Thoracic aorta (tissue), 2 donors: ENCODE measurements around the gene ZNF319. TPM values are rescaled to one million over a fixed set of nuclear protein-coding genes. Genes with fewer than 3 reads are reported as not detected.

ENCODE experiments used
- ATAC-seq: fragments of 150-250 bp; one replicate; pipeline ENCODE4 v1.8.0; 2017; ENCODE audit warnings: low read depth; ENCODE audit not compliant: insufficient number of reproducible peaks, low FRiP score
- DNase-seq: peaks from one replicate; pipeline ENCODE4 v3.0.0-alpha.2; 2020; ENCODE audit warnings: low spot score
- H3K27ac ChIP-seq, 2 donors: fragments of 200-600 bp; sonication (generic); 1 replicate in 1 of 2; 2 replicates in 1 of 2; pipeline ENCODE4 v1.5.1; 2016; ENCODE audit warnings: mild to moderate bottlenecking in 2 of 2, moderate library complexity in 2 of 2
- H3K27me3 ChIP-seq: fragments of 200-600 bp; sonication (generic); replicated peaks from 2 replicates; pipeline ENCODE4 v1.6.0; 2016; ENCODE audit warnings: mild to moderate bottlenecking; ENCODE audit not compliant: insufficient read depth
- H3K36me3 ChIP-seq: fragments of 200-600 bp; sonication (generic); one replicate; pipeline ENCODE4 v1.5.1; 2016
- H3K4me1 ChIP-seq, 2 donors: fragments of 200-600 bp; sonication (generic); 1 replicate in 1 of 2; 2 replicates in 1 of 2; pipeline versions ENCODE4 v1.5.1 to v1.6.0; 2016; ENCODE audit warnings: low read depth in 2 of 2, mild to moderate bottlenecking in 1 of 2; ENCODE audit not compliant: control insufficient read depth in 1 of 2
- H3K4me3 ChIP-seq: fragments of 200-600 bp; sonication (generic); 2 replicates; pipeline ENCODE4 v1.5.1; 2016; ENCODE audit warnings: mild to moderate bottlenecking
- H3K9me3 ChIP-seq: fragments of 200-600 bp; sonication (generic); 2 replicates; pipeline ENCODE4 v1.5.1; 2016
- total RNA-seq, 2 donors: library from RNA; depleted of rRNA; stranded (reverse); fragments of >200 nt; gene quantifications; one replicate each; pipeline versions ENCODE4 v1.1.0 to v1.2.3, GENCODE V29; 2016
- TF ChIP-seq, protein P1 (sequence below): fragments of 200-600 bp; sonication (generic); IDR thresholded peaks from one replicate; pipeline ENCODE4 v1.5.1; 2019; ENCODE audit warnings: antibody characterized with exemption

The ZNF319 gene
- total RNA-seq, 2 donors from 2014 or later: 6.0 to 13.8 TPM

DNA sequence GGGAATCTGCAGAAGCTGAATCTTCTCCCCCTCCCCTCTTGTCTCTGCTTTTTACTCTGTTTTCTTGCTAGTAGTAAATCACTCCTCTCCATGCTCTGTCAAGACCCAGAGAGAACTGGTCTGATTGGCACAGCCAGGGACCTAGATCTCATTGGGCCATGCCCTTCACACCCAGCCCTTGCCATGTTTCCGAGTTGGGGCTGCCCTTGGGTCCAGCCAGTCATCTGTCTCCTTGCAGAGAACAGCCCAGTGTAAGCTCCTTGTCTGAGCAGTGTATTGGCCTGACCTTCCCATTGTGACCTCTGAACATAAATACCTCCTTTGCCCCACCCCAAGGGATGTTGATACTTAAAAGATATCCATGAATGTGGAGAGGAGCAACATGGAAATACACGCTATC is 28.9 kb upstream of the ZNF319 start:
- Histone ChIP-seq H3K4me1 (peaks cover 16 to 26% of the 10 kb centered on the region in 2 donors), H3K4me3 (no peak overlapping the region), H3K36me3 (no peaks in the 10 kb centered on the region), H3K27me3 (no peaks in the 10 kb centered on the region), H3K27ac (no peak overlapping the region), H3K9me3 (no peaks in the 10 kb centered on the region)
- no peak for DNase-seq
- TF ChIP-seq, protein P1, sequence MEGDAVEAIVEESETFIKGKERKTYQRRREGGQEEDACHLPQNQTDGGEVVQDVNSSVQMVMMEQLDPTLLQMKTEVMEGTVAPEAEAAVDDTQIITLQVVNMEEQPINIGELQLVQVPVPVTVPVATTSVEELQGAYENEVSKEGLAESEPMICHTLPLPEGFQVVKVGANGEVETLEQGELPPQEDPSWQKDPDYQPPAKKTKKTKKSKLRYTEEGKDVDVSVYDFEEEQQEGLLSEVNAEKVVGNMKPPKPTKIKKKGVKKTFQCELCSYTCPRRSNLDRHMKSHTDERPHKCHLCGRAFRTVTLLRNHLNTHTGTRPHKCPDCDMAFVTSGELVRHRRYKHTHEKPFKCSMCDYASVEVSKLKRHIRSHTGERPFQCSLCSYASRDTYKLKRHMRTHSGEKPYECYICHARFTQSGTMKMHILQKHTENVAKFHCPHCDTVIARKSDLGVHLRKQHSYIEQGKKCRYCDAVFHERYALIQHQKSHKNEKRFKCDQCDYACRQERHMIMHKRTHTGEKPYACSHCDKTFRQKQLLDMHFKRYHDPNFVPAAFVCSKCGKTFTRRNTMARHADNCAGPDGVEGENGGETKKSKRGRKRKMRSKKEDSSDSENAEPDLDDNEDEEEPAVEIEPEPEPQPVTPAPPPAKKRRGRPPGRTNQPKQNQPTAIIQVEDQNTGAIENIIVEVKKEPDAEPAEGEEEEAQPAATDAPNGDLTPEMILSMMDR: no peak
- ATAC-seq: no peak

- TF ChIP-seq, protein P1: no peak
- ATAC-seq (no peak), DNase-seq (no peak)
- Histone ChIP-seq H3K4me3 (no peak overlapping the region), H3K27me3 (no peaks in the 10 kb centered on the region), H3K36me3 (no peaks in the 10 kb centered on the region), H3K4me1 (peaks cover 16 to 30% of the 10 kb centered on the region in 2 donors), H3K27ac (no peak overlapping the region), H3K9me3 (no peaks in the 10 kb centered on the region)
Measured at GRCh38 chr16:58028541-58029070, 28.1 kb upstream of the ZNF319 start.

DNA sequence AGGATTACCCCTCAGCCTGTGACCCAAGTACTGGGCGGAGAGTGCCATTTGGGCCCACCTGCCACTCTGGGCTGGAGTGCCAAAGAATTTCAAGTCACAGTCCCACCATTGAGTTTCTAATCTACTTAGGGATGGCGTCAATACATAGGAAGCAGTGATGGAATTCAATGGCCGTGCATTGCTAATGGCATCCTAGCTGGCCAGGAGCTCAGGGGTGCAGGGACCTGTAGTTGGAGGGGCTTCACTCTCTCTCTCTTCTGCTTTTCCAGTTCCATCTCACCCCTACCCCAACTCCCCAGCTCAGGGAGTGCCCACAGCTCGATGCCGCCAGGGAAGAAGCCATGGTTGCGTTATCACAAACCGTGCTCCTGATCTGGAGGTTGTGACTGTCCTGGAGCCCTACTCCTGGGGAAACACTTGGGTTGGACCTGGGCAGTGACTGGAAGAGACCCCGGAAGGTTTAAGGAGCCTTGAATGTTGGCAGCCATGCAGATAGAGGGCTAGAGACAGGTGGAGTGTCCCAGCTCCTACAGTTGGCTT is 27.5 kb upstream of the ZNF319 start:
- Histone ChIP-seq H3K9me3 (no peaks in the 10 kb centered on the region), H3K4me3 (peak overlapping the region; percentile 91), H3K27ac (no peak overlapping the region), H3K27me3 (no peaks in the 10 kb centered on the region), H3K4me1 (peaks cover 19 to 33% of the 10 kb centered on the region in 2 donors), H3K36me3 (no peaks in the 10 kb centered on the region)
- TF ChIP-seq, protein P1: no peak
- no peak for ATAC-seq
- DNase-seq: no peak

- Histone ChIP-seq H3K27me3 (no peaks in the 10 kb centered on the region), H3K4me1 (peaks cover 21 to 39% of the 10 kb centered on the region in 2 donors), H3K9me3 (no peaks in the 10 kb centered on the region), H3K4me3 (peak overlapping the region; percentile 91), H3K27ac (no peak overlapping the region), H3K36me3 (no peaks in the 10 kb centered on the region)
- TF ChIP-seq, protein P1: no peak
- DNase-seq (no peak), ATAC-seq (no peak)
Measured at GRCh38 chr16:58027161-58027915, 26.9 kb upstream of the ZNF319 start.

- Histone ChIP-seq H3K4me1 (peaks cover 21 to 43% of the 10 kb centered on the region in 2 donors), H3K27me3 (no peaks in the 10 kb centered on the region), H3K9me3 (no peaks in the 10 kb centered on the region), H3K27ac (no peak overlapping the region), H3K4me3 (peak overlapping the region; percentile 91), H3K36me3 (no peaks in the 10 kb centered on the region)
- ATAC-seq: no peak
- TF ChIP-seq, protein P1: no peak
- no peak for DNase-seq
Measured at GRCh38 chr16:58026705-58027160, 26.3 kb upstream of the ZNF319 start.
